Bronchial epithelial cell (primary cell): ENCODE measurements around the gene SERINC4. TPM values are rescaled to one million over a fixed set of nuclear protein-coding genes. Genes with fewer than 3 reads are reported as not detected.
"Not testable (repeated sequence)": the region's sequence is repeated elsewhere in the genome, so short reads cannot be mapped to it uniquely, and the experiment has no call there.

Experiments used
- DNase-seq: peaks from one replicate; pipeline ENCODE4 v3.0.0-alpha.2; 2010; ENCODE audit warnings: low read depth
- FAIRE-seq: peaks from 2 replicates; lab custom pipeline; 2011; peaks lifted over from hg19 to GRCh38; lab: Jason Lieb, UNC
- H3K27me3 ChIP-seq: 2 replicates; pipeline ENCODE4 v1.5.1; 2011; ENCODE audit warnings: low read length; ENCODE audit not compliant: control insufficient read depth, insufficient read depth
- H3K36me3 ChIP-seq: 2 replicates; pipeline ENCODE4 v1.5.1; 2011; ENCODE audit warnings: low read length; ENCODE audit not compliant: control insufficient read depth, insufficient read depth
- H3K4me3 ChIP-seq: 2 replicates; pipeline ENCODE4 v1.5.1; 2011; ENCODE audit warnings: mild to moderate bottlenecking, low read depth, low read length, control low read depth
- CTCF ChIP-seq: IDR thresholded peaks from 2 replicates; pipeline ENCODE4 v1.5.1; 2011; ENCODE audit warnings: mild to moderate bottlenecking, moderate library complexity, low read length, control low read depth, inconsistent platforms; ENCODE audit not compliant: insufficient read depth, severe bottlenecking
- total RNA-seq: library from RNA; depleted of rRNA; stranded (reverse); fragments of >200 nt; gene quantifications from 2 replicates; pipeline ENCODE4 v1.2.1, GENCODE V29; 2014

SERINC4 gene
- total RNA-seq, 1 donor from 2014 or later: not detected

- Histone ChIP-seq H3K4me3 (no peak overlapping the region), H3K36me3 (peaks cover 2% of the 10 kb centered on the region), H3K27me3 (no peaks in the 10 kb centered on the region)
- no peak for DNase-seq
- no peak for TF ChIP-seq CTCF
- FAIRE-seq: no peak
Measured at GRCh38 chr15:43748376-43748775, 51.6 kb downstream of the SERINC4 start.

DNA sequence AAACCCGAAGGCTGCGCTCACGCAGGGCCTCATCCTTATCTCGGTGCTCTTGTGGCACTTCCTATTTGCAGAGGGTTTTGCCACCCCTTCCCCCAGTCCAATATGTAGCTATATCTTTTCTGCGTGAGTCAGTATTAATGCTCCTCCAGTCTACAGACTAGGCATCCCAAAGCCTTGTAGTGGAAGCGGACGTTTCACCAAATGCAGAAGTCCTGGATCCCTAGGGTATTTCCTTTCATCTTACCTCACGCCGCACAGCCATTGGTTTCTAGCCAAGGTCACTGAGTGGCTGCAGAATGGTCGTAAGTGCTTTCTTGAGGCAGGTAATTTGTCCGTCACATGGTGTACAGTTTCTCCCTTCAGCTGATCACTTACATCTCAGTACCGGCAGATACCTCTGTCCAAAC lies 53.1 kb downstream of the SERINC4 start:
- FAIRE-seq, H3K27me3 ChIP-seq, H3K36me3 ChIP-seq: not testable (repeated sequence)
- H3K4me3 ChIP-seq: peak overlapping the region; percentile 57
- DNase-seq: peak; percentile 54

DNA sequence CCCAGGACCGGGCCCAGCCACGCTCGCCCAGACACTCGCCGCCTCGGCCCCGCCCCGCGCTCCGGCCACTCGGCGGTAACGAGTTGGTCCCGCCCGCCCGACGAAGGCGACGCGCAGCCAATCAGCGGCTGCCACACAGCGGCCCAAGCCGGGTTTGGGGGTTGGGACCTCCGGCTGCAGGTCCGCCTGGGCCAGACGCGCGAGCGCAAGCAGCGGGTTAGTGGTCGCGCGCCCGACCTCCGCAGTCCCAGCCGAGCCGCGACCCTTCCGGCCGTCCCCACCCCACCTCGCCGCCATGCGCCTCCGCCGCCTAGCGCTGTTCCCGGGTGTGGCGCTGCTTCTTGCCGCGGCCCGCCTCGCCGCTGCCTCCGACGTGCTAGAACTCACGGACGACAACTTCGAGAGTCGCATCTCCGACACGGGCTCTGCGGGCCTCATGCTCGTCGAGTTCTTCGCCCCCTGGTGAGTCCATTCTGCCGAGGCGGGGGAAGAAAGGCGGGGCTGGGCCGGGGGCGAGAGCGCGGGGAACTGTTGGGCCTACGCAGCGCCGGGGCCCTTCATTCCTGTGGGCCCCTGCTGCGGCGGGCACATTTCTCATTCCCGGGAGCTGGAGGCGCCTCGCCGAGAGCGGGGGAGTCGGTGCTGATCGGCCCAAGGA lies 53.6 kb downstream of the SERINC4 start, which contains the start of gene PDIA3:
TSS of gene PDIA3 (plus strand) at position 194 of the 658 bp plus-strand sequence. CDS start at position 296, 102 bp downstream.
- H3K4me3 ChIP-seq: peak within 1 kb of the TSS; percentile 57
- H3K27me3 ChIP-seq, FAIRE-seq, H3K36me3 ChIP-seq: not testable (repeated sequence)
- DNase-seq: peak; percentile 75

Other genes with a start within 250 kb of the SERINC4 start
- 46.1 and 85.3 TPM in 2 replicates for gene PPIP5K1, start 210.0 kb downstream of the SERINC4 start, total RNA-seq
- gene CKMT1B, start 206.2 kb downstream of the SERINC4 start, total RNA-seq: 19.0 and 43.7 TPM in 2 replicates
- 0.38 and 0.53 TPM in 2 replicates for gene STRC, start 181.4 kb downstream of the SERINC4 start, total RNA-seq
- gene CATSPER2, start 151.4 kb downstream of the SERINC4 start, total RNA-seq: 4.7 TPM in 2 replicates
- gene CKMT1A, start 106.4 kb downstream of the SERINC4 start, total RNA-seq: 15.3 and 38.8 TPM in 2 replicates
- 115 and 130 TPM in 2 replicates for gene PDIA3, start 53.8 kb downstream of the SERINC4 start, total RNA-seq
- 20.2 and 23.2 TPM in 2 replicates for gene ELL3, start 23.3 kb downstream of the SERINC4 start, total RNA-seq
- 286 and 340 TPM in 2 replicates for gene SERF2, start 7.9 kb downstream of the SERINC4 start, total RNA-seq
- gene HYPK, start 379 bp upstream of the SERINC4 start, total RNA-seq: 6.8 and 9.0 TPM in 2 replicates
- 20.8 and 30.3 TPM in 2 replicates for gene MFAP1, start 24.5 kb upstream of the SERINC4 start, total RNA-seq
- 1.2 and 2.1 TPM in 2 replicates for gene WDR76, start 26.8 kb upstream of the SERINC4 start, total RNA-seq